WI38 (cell line): ENCODE measurements around the gene FOSL1.
A peak's percentile ranks its signal among the peaks of the same experiment; 100 is the strongest.

ENCODE experiments used
- H3K4me3 ChIP-seq: 2 replicates; pipeline ENCODE4 v1.5.1; 2011; ENCODE audit warnings: low read depth, mild to moderate bottlenecking, control low read depth, low read length
- TF ChIP-seq, protein P1 (sequence below): IDR thresholded peaks from 2 replicates; pipeline ENCODE4 v1.5.1; 2012; ENCODE audit warnings: low read depth, mild to moderate bottlenecking, control low read depth, low read length

The FOSL1 gene

DNA sequence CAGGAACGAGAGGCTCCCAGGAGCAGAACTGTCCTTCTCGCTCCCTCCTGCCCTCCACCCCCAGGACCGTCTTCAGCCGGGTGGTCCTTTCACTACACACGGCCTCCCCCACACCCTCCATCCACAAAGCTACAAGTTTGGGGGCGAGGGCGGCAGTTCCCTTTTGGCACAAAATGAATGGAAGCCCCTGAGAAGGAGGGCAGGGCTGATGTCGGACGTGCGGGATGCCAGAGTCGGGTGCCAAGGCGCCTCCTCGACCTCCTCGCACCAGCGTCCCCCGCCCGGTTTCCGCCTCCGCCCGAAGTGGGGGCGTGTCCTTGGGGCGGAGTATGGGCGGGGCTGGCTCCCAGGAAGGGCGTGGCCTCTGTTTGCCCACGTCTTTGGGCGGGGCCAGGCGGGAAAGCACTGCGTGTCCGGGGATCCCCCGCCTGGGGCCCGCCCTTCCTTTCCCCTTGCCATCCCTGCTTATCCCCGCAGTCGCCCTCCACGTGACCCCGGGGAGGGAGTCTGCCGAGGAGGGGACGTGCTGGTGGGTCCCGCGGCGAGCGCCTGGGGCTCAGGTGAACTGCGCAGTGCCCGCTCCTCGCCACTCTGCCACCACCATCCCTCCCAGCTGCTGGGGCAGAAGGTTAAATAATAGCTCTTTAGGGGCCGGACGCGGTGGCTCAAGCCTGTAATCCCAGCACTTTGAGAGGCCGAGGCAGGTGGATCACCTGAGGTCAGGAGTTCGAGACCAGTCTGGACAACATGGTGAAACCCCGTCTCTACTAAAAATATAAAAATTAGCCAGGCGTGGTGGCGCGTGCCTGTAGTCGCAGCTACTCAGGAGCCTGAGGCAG, 26.7 kb downstream of the FOSL1 start:
- H3K4me3 ChIP-seq, result peak overlapping the region; percentile 78

DNA sequence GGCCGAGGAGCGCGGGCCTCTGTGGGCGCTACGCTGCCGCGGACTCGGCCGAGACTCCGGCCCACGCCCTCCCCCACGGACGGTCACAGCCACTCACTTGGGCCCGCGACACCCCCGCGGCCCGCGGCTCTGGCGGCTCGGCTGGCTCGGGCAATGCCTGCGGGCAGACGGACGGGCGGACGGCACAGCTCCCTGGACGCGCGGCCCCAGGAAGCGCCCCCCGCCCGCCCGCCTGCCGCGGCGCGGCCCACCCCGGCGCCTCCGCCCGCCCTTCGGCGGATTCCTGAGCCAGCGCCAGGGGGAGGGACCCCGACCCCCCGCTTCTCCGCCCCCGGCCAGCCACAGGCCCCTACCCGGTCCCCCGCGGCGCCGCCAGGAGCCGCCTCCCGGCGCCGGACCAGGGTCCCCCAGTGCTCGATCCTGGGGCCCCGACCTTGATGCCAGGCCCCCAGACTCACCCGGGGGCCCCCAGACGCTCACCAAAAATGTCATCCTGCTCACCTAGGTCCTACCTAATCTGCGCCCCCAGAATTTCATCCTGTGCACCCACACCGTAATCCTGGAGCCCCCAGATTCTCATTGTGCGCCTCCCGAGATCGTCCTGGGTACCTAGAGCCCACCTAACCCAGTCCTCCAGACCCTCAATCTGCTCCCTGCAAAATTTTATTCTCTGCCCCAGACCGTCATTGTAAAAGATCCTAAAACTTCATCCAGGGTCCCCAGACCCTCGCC, 27.4 kb downstream of the FOSL1 start, which contains the start of gene EFEMP2:
EFEMP2 (minus strand) TSS at position 215 of the 732 bp plus-strand sequence. CDS start 446 bp downstream, outside the sequence.
- peak within 1 kb of the TSS; percentile 78 for H3K4me3 ChIP-seq
- TF ChIP-seq, protein P1, sequence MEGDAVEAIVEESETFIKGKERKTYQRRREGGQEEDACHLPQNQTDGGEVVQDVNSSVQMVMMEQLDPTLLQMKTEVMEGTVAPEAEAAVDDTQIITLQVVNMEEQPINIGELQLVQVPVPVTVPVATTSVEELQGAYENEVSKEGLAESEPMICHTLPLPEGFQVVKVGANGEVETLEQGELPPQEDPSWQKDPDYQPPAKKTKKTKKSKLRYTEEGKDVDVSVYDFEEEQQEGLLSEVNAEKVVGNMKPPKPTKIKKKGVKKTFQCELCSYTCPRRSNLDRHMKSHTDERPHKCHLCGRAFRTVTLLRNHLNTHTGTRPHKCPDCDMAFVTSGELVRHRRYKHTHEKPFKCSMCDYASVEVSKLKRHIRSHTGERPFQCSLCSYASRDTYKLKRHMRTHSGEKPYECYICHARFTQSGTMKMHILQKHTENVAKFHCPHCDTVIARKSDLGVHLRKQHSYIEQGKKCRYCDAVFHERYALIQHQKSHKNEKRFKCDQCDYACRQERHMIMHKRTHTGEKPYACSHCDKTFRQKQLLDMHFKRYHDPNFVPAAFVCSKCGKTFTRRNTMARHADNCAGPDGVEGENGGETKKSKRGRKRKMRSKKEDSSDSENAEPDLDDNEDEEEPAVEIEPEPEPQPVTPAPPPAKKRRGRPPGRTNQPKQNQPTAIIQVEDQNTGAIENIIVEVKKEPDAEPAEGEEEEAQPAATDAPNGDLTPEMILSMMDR, result no peak

More for the DNA sequence above, 26.7 kb downstream of the FOSL1 start:
- TF ChIP-seq, protein P1, result no peak

DNA sequence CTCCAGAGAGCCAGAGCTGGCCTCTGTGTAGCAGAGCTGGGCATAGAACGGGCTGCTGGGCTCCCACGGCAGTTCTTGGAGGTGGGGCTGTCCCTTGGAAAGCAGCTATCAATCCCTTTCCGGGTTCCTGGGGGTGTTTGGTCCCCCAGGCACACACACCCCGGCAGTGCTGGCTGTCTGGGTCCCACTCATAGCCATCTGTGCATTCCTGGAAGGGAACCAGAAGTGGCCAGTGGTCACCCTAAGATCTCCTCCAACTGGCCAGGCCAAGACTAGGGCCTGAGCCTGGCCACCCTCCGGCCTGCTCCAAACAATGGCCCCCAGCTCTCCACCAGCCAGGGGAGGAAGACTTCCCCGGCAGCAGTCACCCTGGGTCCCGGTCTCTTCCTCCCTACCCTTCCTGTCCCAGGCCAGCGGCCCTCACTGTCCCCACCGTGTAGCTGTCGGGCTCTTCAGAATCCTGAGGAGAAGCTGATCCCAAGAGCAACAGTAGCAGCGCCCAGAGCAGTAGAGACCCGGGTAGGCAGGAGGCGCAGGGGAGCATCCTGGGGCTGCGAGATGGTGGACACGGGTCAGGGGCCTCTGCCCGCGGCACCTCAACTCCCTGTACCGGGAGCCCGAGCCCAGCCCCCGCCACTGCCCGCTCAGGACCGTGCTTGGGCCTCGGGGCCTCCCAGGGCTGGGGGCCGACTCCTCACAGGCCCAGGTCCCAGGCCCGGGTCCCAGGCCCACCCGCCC, 28.2 kb downstream of the FOSL1 start:
- TF ChIP-seq, protein P1, result no peak
- peak overlapping the region; percentile 78 for H3K4me3 ChIP-seq

DNA sequence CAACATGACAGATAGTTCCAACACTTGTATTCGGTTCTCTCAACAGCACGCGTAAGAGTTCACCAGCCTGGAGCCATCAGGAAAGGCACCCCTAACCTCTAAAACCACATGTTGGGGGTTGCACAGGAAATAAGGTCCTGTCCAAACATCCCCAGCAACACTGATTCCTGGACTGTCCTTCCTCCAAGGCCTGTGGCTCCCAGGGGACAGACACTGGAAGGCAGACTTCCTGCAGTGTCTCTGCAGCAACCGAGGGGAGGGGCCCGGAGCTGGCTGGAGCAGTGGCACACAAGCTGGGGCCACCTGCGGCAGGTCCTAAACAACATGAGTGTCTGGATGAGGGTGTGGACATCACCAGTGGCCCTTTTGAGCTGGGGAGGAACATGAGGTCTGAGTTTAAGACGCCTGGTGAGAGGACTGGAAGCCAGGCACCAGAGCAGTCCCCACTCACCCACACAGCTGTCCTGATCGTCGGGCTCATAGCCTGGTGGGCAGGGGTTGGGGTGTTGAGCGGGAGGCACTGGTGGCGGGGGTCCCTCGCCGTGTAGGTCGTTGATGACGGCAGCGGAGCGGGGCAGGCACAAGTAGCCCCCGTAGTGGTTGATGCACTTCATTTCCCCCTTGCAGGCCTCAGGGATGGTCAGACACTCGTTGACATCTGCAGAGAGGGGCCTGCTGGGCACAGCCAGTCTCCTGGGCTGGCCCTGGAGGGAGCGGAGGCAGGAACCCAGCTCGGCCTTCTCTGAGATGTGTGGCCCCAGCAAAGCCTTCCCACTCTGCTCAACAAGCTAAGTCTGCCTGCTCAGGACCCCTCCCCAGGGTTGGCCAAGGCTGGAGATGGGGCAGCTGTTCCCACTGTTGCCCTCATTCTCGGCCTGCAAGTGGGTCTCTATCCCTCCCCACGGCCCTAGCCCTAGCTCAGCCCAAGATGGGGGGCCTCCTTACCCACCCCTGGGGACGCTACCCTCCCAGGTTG, 29.2 kb downstream of the FOSL1 start:
- TF ChIP-seq, protein P1, result no peak
- peak overlapping the region; percentile 78 for H3K4me3 ChIP-seq

DNA sequence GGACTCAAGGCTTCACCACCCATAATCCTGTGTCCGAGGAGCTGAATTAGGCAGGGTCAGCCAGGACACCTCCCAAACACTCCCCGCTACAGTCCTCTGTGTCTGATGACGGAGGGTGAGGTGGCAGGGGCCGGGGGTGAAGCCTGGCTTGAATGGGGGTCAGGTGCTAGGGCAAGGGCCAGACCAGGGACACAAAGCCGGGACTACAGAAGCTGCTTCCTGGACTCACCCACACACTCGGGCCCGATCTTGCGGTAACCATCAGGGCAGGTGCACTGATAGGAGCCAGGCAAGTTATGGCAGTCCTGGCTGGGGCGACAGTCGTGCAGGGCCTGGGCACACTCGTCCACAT, 29.9 kb downstream of the FOSL1 start:
- TF ChIP-seq, protein P1, result no peak
- H3K4me3 ChIP-seq, result no peak overlapping the region; the same call in 1 of the 2 replicates

DNA sequence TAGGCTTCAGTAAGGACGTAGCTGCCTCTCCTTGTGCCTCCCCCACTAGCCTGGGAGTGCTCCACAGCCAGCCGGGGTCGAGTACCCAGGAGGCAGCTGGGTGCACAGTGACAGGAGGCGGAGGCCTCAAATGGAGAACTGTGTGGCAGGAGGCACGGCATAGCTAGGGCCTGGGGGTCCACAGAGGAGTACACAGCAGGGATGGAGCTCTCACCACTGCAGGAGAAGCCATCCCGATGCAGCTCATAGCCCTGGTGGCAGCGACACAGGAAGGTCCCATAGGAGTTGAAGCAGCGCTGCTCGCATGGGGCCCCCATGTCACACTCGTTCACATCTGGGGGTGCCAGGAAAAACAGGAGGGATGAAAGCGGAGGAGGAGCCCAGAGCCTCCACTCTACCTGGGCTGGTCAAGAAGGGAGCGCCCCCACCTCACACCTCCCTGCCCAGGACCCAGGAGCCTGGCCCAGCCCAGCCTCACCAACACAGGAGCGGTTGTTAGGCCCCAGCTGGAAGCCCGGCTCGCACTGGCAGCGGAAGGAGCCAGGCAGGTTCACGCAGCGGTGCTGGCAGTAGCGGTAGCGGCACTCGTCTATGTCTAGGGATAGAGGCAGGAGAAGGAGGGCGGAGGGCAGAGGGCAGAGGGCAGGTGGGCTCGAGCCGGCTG, 30.4 kb downstream of the FOSL1 start:
- TF ChIP-seq, protein P1, result no peak
- H3K4me3 ChIP-seq, result no peak overlapping the region
